Measurements from ENCODE around the gene SLC25A41.

The SLC25A41 gene

GRCh38 chr19:6465006-6465405, 31.4 kb upstream of the SLC25A41 start:
- DNase-seq (ENCODE audit: insufficient read length, low spot score) (no peak), FAIRE-seq (no peak)
- TF ChIP-seq PAX5 (IDR thresholded peaks at IDR 0.05; ENCODE audit: insufficient read depth, low read length, severe bottlenecking) (no peak), POU2F2 (IDR thresholded peaks at IDR 0.05; ENCODE audit: low read depth, low read length) (no peak), TAF1 (IDR thresholded peaks at IDR 0.05; ENCODE audit: low read depth, low read length) (no peak), SPI1 (IDR thresholded peaks at IDR 0.05; ENCODE audit: low read depth, low read length) (no peak), POLR2AphosphoS5 (IDR thresholded peaks at IDR 0.05; ENCODE audit: low read depth, low read length) (no peak), POLR2A (IDR thresholded peaks at IDR 0.05; ENCODE audit: low read depth, low read length) (no peak)

- DNase-seq (ENCODE audit: insufficient read length, low spot score) (no peak), FAIRE-seq (peak; percentile 66)
- TF ChIP-seq POU2F2 (IDR thresholded peaks at IDR 0.05; ENCODE audit: low read depth, low read length): no peak
Measured at GRCh38 chr19:6464070-6464873, 30.7 kb upstream of the SLC25A41 start, which contains the start of gene CRB3. CRB3 (plus strand) TSS chr19:6464271; CDS start chr19:6464702, 431 bp downstream.

- TF ChIP-seq POLR2A (IDR thresholded peaks at IDR 0.05; ENCODE audit: low read depth, low read length) (peak; percentile 73), POLR2AphosphoS5 (IDR thresholded peaks at IDR 0.05; ENCODE audit: low read depth, low read length) (no peak), PAX5 (IDR thresholded peaks at IDR 0.05; ENCODE audit: insufficient read depth, low read length, severe bottlenecking) (no peak), TAF1 (IDR thresholded peaks at IDR 0.05; ENCODE audit: low read depth, low read length) (peak; percentile 49; the same call in 1 of the 2 replicates)
- FAIRE-seq: peak; percentile 99
- DNase-seq (ENCODE audit: insufficient read length, low spot score): peak; percentile 94
Measured at GRCh38 chr19:6460099-6460884, 26.7 kb upstream of the SLC25A41 start.

GRCh38 chr19:6459262-6460098, 25.9 kb upstream of the SLC25A41 start, which contains the start of gene SLC25A23:
SLC25A23 (minus strand) TSS chr19:6459792; CDS start chr19:6459628, 164 bp downstream.
- TF ChIP-seq POU2F2 (IDR thresholded peaks at IDR 0.05; ENCODE audit: low read depth, low read length): 0 out of 2 replicates have a peak, but pooled peaks have one; percentile 51
- no peak for TF ChIP-seq SPI1 (IDR thresholded peaks at IDR 0.05; ENCODE audit: low read depth, low read length)
- DNase-seq (ENCODE audit: insufficient read length, low spot score) (peak; percentile 93), FAIRE-seq (peak; percentile 9)

- DNase-seq (ENCODE audit: insufficient read length, low spot score) (no peak), FAIRE-seq (peak; percentile 23)
- TF ChIP-seq POLR2A (IDR thresholded peaks at IDR 0.05; ENCODE audit: low read depth, low read length): no peak
- no peak for TF ChIP-seq POLR2AphosphoS5 (IDR thresholded peaks at IDR 0.05; ENCODE audit: low read depth, low read length)
- TF ChIP-seq POU2F2 (IDR thresholded peaks at IDR 0.05; ENCODE audit: low read depth, low read length): no peak
- TF ChIP-seq PAX5 (IDR thresholded peaks at IDR 0.05; ENCODE audit: insufficient read depth, low read length, severe bottlenecking): no peak
- no peak for TF ChIP-seq TAF1 (IDR thresholded peaks at IDR 0.05; ENCODE audit: low read depth, low read length)
- TF ChIP-seq SPI1 (IDR thresholded peaks at IDR 0.05; ENCODE audit: low read depth, low read length): no peak
Measured at GRCh38 chr19:6458695-6459261, 25.2 kb upstream of the SLC25A41 start.

GRCh38 chr19:6457958-6458694, 24.6 kb upstream of the SLC25A41 start:
- no peak for DNase-seq (ENCODE audit: insufficient read length, low spot score)
- TF ChIP-seq POU2F2 (IDR thresholded peaks at IDR 0.05; ENCODE audit: low read depth, low read length) (no peak), PAX5 (IDR thresholded peaks at IDR 0.05; ENCODE audit: insufficient read depth, low read length, severe bottlenecking) (no peak), POLR2A (IDR thresholded peaks at IDR 0.05; ENCODE audit: low read depth, low read length) (no peak), TAF1 (IDR thresholded peaks at IDR 0.05; ENCODE audit: low read depth, low read length) (no peak), POLR2AphosphoS5 (IDR thresholded peaks at IDR 0.05; ENCODE audit: low read depth, low read length) (no peak)
- peak; percentile 69 for FAIRE-seq

- no peak for TF ChIP-seq POLR2AphosphoS5 (IDR thresholded peaks at IDR 0.05; ENCODE audit: low read depth, low read length)
- no peak for TF ChIP-seq POU2F2 (IDR thresholded peaks at IDR 0.05; ENCODE audit: low read depth, low read length)
- no peak for TF ChIP-seq POLR2A (IDR thresholded peaks at IDR 0.05; ENCODE audit: low read depth, low read length)
- DNase-seq (ENCODE audit: insufficient read length, low spot score) (no peak), FAIRE-seq (no peak)
Measured at GRCh38 chr19:6455924-6456323, 22.4 kb upstream of the SLC25A41 start.

GRCh38 chr19:6453951-6454565, 20.5 kb upstream of the SLC25A41 start:
- FAIRE-seq (no peak), DNase-seq (ENCODE audit: insufficient read length, low spot score) (no peak)
- TF ChIP-seq TAF1 (IDR thresholded peaks at IDR 0.05; ENCODE audit: low read depth, low read length) (no peak), SPI1 (IDR thresholded peaks at IDR 0.05; ENCODE audit: low read depth, low read length) (no peak), POLR2AphosphoS5 (IDR thresholded peaks at IDR 0.05; ENCODE audit: low read depth, low read length) (no peak), POLR2A (IDR thresholded peaks at IDR 0.05; ENCODE audit: low read depth, low read length) (no peak), PAX5 (IDR thresholded peaks at IDR 0.05; ENCODE audit: insufficient read depth, low read length, severe bottlenecking) (no peak), POU2F2 (IDR thresholded peaks at IDR 0.05; ENCODE audit: low read depth, low read length) (no peak)
